GM21423 (cell line): ENCODE results near the gene QRICH2.
"Not testable (repeated sequence)": the region's sequence is repeated elsewhere in the genome, so short reads cannot be mapped to it uniquely, and the experiment has no call there.

Source experiments
- ATAC-seq: cut with Tn5 transposase; IDR thresholded peaks from one replicate; pipeline ENCODE4 v1.9.1; 2021; ENCODE audit warnings: mild to moderate bottlenecking, moderate library complexity; ENCODE audit not compliant: unreplicated experiment

The QRICH2 gene

DNA sequence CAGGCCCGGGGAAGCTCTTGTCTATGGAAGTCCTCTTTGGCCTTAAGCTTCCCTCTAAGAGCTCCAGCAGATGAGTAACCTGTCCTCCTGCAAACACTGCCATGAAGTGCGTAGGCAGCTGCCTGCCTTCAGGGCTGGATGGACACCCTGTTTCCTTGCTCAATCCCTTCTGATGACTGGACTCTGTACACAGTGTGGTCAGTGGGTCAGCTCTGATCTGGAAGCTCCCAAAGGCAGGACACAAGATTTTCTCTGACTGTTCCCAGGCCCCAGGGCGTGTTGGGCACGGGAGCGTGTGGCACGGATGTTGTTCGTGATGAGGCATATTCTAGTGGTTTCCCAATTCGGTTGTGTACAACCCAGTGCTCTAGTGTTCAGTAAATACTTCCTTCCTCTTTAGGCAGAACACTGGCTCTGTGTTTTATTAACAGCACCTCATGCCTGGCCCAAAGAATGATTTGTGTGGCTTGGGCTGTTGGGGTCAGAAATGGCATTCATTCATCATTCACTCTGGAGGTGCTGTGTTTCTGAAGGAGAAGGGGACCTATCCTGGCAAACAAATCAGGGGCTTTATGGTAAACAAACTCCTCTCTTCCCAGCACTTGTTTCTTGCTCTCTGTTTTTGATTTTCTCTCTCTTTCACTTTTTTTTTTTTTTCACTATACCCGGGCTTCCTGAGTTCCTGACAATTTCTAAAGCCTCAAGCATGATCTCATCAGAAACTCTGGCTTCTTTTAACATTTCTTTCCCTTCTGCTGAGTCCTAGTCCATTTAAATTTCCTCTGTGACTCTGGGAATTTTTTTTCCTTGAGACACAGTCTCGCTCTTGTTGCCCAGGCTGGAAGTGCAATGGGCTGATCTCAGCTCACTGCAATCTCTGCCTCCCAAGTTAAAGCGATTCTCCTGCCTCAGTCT lies 55.8 kb downstream of the QRICH2 start:
- ATAC-seq: peak; percentile 77

DNA sequence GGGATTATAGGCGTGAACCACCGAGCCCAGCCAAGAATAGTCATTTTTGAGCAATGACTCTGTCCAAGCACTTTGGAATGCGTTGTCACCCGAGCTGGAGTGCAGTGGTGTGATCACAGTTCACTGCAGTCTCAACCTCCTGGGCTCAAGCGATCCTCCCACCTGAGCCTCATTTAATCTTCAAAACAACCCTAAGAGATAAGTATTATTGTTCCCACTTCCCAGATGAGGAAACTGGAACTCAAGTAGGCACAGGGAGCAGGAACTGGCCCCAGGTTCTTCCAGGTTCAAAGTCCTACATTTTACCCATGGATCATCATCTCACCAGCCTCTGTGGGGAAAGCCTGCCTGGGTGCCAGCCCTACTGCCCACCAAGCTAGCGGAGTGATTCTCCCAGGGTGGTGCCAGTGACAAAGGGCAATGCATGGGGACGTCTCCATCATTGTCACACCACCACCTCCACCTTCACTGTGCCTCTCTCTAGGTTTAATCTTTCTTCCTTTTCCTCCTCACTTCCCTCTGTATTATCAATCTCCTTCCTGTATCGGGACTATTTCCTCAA lies 56.5 kb downstream of the QRICH2 start:
- ATAC-seq: no peak

DNA sequence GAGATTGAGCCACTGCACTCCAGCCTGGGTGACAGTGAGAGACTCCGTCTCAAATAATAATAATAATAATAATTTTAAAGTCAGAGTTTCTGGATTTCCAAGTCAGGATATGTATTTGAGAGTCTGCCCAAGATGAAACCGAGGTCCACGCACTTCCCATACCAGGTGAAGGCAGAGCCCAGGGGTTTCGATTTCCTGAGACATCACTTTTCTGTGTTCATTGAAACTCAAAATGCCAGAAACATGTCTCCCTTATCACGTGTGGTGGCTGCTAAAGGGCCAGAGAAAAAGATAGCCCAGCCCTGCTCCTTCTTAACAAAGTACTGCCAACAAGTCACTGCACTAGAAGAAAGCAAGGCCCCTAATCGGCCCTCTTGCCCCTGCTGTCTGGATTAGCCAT lies 57.9 kb downstream of the QRICH2 start:
- ATAC-seq: no peak

DNA sequence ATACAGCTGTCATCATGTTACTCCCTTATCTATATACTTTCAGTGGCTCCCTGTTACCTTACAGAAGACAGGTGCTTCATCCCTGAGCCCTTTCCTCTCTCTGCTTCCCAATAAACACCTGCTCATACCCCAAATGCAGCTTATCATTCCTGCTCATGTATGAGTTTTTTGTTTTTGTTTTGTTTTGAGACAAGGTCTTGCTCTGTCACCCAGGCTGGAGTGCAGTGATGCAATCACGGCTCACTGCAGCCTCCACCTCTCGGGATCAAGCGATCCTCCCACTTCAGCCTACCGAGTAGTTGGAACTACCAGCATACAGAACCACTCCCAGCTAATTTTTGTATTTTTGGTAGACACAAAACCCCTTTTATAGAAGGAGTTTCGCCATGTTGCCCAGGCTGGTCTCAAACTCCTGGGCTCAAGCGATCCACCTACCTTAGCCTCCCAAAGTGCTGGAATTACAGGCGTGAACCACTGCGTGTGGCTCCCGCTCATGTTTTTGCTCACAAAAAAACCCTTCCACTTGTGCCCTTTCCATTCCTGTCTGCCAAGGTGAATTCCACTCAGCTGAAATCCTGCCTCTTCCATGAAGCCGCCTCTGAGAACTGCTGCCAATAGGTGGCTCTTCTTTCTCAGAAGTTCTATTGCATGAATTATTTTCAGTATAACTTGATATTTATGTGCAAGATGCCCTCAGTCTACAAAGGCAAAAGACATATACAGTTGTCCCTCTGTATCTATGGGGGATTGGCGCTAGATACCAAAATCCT lies 59.9 kb downstream of the QRICH2 start:
- no peak for ATAC-seq

DNA sequence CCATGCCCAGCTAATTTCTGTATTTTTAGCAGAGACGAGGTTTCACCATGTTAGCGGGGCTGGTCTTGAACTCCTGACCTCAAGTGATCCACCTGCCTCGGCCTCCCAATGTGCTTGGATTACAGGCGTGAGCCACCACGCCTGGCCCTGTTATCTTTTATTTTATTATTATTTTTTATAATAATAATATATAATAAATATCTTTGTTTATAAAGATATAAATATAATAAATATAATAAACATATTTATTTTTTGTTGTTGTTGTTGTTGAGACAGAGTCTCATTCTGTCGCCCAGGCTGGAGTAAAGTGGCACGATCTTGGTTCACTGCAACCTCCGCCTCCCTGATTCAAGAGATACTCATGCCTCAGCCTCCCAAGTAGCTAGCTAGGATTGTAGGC lies 60.8 kb downstream of the QRICH2 start:
- no peak for ATAC-seq

DNA sequence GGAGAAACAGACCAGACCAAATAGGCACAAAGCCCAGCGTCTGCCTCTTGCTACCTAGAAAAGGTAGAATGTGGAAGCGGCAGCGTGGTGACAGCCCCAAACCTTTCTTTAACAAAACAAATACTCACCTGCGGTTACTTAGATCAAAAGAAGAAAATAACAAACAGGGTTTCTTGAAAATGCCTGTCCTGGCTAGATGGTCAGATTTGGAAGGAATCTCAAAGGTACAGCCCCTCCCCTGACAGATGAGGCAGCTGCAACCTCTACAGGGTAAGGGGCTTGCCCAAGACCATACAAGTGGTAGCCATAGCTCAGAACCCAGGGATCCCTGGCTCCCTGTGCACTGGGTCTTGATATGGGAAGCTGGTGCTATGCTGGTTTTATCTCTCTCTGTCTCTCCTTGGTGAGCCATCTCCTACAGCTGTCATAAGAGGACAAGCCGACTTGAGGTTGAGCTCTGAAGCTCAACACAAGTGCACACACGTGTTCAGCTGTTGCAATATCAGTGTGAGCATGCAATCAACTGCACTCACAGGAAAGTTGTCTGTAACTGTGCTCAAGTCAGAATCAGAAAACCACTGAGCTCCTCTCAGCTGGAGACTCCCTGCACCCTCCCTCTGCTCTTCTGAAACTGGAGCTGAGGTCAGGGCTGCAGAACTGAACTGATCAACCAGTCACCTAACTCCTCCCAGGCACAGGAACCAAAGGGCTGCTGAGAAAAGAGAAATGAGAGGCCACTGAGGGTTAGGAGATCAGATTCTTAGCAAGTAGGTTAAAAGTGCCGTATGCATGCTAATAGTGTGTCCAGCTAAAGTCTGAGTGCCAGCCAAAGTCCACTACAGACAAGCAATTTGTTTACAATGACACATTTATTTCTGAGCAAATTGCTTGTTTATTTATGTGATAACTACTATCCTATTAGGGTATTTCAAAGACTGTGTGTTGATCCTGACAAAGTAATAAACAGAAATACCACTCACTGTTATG lies 61.7 kb downstream of the QRICH2 start:
- ATAC-seq: peak; percentile 94

DNA sequence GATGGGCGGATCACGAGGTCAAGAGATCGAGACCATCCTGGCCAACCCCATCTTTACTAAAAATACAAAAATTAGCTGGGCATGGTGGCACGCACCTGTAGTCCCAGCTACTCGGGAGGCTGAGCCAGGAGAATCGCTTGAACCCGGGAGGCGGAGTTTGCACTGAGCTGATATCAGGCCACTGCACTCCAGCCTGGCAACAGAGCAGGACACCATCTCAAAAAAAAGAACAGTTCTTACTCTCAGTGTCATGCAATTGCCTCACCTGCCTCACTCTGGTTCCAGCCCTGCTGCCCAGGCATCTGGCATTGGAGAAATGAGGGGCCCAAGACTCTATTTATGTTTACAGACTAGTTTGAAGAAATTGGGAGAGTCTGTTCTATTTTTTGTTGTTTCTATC lies 63.4 kb downstream of the QRICH2 start:
- ATAC-seq: not testable (repeated sequence)

DNA sequence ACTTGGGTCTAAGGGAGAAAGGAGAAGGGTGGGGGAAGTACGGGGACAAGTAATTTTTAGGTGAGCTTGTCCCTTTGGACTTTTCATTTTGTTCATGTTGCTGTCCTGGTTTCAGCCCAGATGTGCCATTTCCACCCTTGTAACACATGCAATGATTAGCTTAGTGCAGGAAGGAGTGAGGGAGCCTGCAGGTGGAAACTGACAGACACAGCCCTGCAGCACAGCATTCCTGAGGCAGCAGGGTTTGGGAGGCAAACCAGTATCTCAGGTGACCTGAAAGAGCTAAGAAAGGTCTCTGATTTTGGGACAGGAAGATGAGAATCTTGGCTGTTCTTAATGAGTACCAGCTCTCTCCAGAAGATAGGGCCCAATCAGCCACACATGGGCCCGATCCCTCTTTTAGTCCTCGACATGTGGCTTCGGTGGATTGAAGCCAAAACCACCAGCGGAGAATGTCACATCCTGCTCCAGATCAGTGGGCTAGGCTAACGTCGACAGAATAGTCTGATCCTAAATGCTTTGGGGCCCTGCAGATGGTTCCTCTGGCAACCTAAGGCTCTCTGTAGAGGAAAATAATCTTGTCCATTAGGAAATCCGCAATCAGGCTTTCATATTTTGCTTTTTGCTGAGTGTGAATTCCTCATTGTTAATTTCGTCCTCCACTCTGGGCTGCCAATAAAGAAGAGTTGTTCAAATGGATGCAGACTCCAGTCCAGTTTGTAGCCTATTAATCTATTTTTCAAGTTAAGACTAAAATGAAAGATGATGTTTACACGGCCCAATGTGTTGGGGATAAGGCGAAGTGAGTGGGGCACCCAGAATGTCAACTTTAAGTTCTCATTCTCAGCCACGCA lies 64.0 kb downstream of the QRICH2 start:
- no peak for ATAC-seq

DNA sequence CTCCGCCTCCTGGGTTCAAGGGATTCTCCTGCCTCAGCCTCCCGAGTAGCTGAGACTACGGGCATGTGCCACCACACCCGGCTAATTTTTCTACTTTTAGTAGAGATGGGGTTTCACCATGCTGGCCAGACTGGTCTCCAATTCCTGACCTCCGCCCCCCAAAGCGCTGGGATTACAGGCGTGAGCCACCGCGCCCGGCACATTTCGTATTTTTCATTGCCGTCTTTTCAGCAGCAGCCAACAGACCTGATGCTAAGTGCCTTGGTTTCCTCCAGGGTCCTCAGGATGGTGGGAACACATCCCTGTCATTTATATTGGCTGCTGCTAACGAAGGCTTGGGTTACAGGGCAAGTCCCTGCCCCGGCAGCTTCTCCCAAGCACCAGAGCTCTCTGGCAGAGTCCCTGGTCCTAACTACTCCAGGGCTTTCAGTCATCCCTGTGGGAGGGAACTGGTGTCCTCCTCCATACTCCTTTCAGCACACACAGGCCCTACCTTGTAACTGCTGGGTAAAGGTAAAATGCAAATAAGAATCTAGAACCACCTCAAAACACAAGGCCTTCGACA lies 66.3 kb downstream of the QRICH2 start:
- no peak for ATAC-seq

DNA sequence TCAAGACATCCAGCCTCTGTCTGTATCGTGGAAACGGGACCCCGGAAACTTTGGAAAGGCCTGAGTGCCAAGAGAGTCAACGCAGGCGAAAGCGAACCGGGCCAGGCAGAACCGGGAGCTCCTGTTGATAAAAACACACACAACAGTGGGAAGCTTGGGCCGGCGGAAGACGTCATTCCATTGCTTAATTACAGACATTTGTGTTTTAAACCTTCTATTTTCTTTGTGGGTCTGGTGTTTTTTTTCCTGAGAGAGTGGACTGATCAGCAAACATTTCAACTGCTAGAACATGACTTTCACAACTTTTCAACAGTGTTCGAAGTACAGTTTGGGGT lies 66.9 kb downstream of the QRICH2 start:
- no peak for ATAC-seq

DNA sequence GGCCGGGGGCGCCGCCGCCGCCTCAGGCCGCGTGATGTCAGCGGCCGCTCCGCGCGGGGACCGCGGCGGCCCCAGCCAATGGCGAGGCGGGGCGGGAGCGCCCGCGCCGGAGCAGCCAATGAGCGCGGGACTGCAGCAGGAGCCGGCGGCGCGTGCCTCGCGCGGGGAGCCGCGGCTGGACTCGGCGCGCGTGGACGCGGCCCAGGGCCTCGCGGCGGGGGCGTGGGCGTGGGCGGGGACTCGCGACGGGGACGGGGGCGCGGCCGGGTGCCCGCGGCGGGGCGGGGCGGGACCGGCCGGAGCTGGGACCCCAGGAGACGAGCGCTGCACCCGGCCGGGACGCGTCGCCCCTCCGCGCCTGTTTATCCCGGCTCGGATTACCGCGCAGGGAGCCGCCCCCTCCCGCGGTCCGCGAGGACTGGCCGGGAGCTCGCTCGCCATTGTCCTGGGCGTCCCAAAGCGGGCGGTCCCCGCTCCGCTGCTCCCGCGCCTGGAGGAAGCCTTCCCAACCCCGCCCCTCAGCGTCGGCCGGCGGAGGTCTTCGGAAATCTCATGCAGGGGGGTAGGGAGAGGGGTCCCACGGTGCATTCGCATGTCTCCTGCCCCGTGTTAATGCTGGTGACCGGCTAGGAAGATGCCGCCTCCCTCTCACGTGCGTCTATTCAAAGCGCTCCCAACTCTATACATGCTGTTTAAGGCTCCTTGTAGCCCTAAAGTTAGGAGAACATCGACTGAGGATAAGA lies 67.4 kb downstream of the QRICH2 start, which contains the start of gene RNF157:
Gene RNF157 (minus strand): TSS at position 33 of the 743 bp plus-strand sequence. CDS start 253 bp downstream, outside the sequence.
- ATAC-seq: peak; percentile 54

DNA sequence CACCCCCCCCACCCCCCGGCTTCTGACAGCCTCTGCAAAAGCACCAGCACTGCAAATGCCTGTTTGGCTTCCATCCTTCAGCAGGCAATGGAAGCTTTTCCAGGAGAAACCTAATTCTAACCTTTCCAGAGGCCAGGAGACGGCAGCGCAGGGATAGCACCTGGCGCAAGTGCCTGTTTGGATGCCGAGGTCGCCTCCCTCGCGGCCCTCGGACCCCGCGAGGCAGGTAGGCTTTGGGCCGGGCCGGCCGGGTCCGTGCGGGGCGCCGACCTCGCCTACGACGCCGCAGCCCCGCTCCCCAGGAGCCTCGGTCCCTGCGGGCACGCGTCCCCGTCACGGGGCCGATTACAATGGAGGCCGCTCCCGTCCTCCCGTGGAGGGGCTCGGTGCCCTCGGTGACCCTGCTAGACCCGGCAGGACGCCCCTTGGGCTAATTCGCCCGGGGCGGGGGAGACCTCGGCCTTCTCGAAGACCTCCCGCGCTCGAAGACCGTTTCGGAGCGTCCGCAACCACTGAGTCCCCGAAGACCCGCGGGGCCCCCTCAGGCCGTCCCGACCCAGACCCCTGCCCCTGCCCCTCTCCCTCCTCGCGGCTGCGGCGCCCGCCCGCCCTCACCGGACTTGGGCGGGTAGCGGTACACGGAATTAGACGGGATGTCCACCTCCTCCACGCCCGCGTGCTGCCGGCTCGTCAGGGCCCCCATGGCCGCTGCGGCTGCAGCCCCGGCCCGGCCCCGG lies 68.4 kb downstream of the QRICH2 start:
- peak; percentile 16 for ATAC-seq

DNA sequence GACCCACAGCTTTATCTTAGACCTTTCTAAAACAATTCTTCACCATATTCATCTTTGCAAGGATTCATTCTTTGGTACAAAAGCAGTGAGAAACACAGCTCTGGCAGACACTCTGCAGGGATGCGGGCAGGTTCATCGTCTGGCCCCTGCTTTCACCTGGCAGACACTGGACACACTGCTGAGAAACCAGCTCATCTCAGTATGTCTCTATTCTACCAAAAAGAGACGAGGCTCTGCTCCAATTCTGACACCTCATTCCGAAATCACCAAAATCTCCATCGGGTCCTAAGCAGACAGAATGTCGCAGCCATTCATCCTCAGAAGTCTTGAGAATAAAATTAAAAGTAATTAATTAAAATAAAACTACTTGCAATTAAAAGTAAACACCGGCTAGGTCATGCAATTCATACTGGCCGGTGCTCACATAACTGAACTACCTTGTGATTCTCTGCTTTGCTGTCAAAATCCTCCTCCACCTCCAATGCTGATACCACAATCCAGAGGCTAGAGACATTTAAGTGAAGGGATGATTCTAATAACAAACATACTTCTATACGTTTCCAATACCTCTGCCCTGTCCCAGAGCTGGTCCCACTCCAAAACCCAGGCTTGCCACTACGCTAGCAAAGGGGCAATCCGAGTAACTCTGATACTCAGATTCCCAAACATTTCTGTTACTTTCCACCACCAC lies 69.1 kb downstream of the QRICH2 start:
- ATAC-seq: no peak

DNA sequence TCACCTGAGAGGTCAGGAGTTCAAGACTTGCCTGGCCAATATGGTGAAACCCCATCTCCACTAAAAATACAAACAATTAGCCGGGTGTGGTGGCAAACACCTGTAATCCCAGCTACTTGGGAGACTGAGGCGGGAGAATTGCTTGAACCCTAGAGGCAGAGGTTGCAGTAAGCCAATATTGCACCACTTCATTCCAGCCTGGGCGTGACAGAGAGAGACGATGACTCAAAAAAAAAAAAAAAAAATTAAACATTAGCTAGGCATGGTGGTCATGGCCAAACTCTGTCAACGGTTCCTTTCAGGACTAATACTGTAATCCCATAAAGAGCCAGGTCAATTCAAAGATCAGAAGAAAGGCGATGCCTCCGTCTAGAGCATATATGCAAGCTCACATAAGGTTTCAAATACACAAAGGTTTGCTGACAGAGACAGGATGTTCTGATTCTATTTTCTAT lies 70.2 kb downstream of the QRICH2 start:
- no peak for ATAC-seq

DNA sequence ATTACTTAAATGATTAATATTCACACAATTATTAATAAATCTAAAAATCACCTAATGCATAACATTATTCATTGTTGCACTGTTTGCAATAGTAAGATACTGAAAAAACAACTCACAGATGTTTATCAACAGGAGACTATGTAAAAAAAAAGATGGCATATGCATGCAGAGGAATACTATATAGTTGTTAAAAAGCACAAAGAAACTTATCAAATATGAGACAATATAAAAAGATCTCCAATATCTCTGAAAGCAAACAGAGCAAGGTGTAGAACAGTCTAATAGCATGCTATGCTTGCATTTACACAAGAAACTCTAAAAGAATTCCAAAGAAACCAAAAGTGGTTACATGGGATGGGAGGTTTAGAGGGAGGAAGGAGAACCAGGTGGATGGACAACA lies 71.5 kb downstream of the QRICH2 start:
- no peak for ATAC-seq

DNA sequence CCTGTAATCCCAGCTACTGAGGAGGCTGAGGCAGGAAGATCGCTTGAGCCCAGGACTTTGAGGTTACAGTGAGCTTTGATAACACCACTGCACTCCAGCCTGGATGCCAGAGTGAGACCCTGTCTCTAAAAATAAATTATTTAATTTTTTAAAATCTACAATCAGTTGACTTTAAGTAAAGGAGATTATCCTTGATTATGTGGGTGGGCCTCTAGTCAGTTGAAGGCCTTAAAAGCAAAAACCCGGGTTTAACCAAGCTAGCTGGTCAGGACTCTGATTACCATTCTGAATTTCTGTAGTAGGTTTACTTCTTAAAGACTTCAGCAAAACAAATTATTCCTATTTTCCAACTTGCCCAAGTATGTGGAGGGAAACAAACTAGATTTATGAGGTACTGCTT lies 72.2 kb downstream of the QRICH2 start:
- ATAC-seq: no peak

DNA sequence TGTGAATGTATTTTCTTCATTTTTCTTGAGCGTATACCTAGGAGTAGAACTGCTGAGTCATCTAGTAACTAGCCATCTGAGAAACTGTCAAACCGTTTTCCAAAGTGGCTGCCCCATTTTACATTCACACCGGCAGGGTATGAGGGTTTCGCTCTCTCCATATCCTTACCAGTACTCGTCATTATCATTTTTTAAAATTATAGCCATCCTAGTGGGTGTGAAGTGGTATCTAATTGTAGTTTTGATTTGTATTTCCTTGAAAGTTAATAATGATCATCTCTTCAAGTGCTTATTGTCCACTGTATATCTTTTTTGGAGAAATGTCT lies 73.8 kb downstream of the QRICH2 start:
- ATAC-seq: no peak
